Activated naive CD8-positive, alpha-beta T cell treated with anti-CD3 and anti-CD28 coated beads, Interleukin-2, amount 50 U/mL, for 24 hours (primary cell): ENCODE measurements around the gene B3GNT7.
"Not testable (repeated sequence)": the region's sequence is repeated elsewhere in the genome, so short reads cannot be mapped to it uniquely, and the experiment has no call there.

Source experiments
- ATAC-seq: fragments of 150-1000 bp; cut with Tn5 transposase; one replicate; pipeline ENCODE4 v1.10.0; 2021
- DNase-seq: peaks from one replicate; pipeline ENCODE4 v3.0.0; 2021
- H3K27ac Mint-ChIP-seq: one replicate; pipeline ENCODE4 v1.8.0; 2021; ENCODE audit warnings: mild to moderate bottlenecking, mixed read lengths
- H3K27me3 Mint-ChIP-seq: one replicate; pipeline ENCODE4 v1.8.0; 2021; ENCODE audit warnings: mixed read lengths
- H3K36me3 Mint-ChIP-seq: one replicate; pipeline ENCODE4 v1.8.0; 2021; ENCODE audit warnings: low read depth, mixed read lengths
- H3K4me1 Mint-ChIP-seq: one replicate; pipeline ENCODE4 v1.8.0; 2021; ENCODE audit warnings: mixed read lengths
- H3K4me3 Mint-ChIP-seq: one replicate; pipeline ENCODE4 v1.8.0; 2021; ENCODE audit warnings: mild to moderate bottlenecking, moderate library complexity, mixed read lengths
- H3K9me3 Mint-ChIP-seq: one replicate; pipeline ENCODE4 v1.8.0; 2021; ENCODE audit warnings: mixed read lengths

The B3GNT7 gene

GRCh38 chr2:231373786-231374349 is 21.6 kb upstream of the B3GNT7 start:
- no peak overlapping the region for H3K27ac Mint-ChIP-seq
- H3K36me3 Mint-ChIP-seq, result no peaks in the 10 kb centered on the region
- H3K4me3 Mint-ChIP-seq, result no peak overlapping the region
- DNase-seq (no peak), ATAC-seq (no peak)
- no peaks in the 10 kb centered on the region for H3K27me3 Mint-ChIP-seq
- no peaks in the 10 kb centered on the region for H3K9me3 Mint-ChIP-seq
- no peaks in the 10 kb centered on the region for H3K4me1 Mint-ChIP-seq

GRCh38 chr2:231374771-231375170 is 20.7 kb upstream of the B3GNT7 start:
- Mint-ChIP-seq H3K27me3 (no peaks in the 10 kb centered on the region), H3K27ac (no peak overlapping the region), H3K4me1 (no peaks in the 10 kb centered on the region), H3K4me3 (no peak overlapping the region), H3K9me3 (no peaks in the 10 kb centered on the region), H3K36me3 (no peaks in the 10 kb centered on the region)
- ATAC-seq (no peak), DNase-seq (no peak)

GRCh38 chr2:231375994-231376615 is 19.4 kb upstream of the B3GNT7 start:
- not testable (repeated sequence) for H3K4me1 Mint-ChIP-seq, H3K4me3 Mint-ChIP-seq, DNase-seq, ATAC-seq, H3K27me3 Mint-ChIP-seq, H3K36me3 Mint-ChIP-seq, H3K9me3 Mint-ChIP-seq, H3K27ac Mint-ChIP-seq

GRCh38 chr2:231376857-231377256 is 18.7 kb upstream of the B3GNT7 start:
- no peak for DNase-seq
- Mint-ChIP-seq H3K27ac (no peak overlapping the region), H3K27me3 (peaks cover 4% of the 10 kb centered on the region), H3K4me3 (no peak overlapping the region), H3K4me1 (no peaks in the 10 kb centered on the region), H3K9me3 (no peaks in the 10 kb centered on the region), H3K36me3 (no peaks in the 10 kb centered on the region)
- ATAC-seq, result no peak

- H3K27me3 Mint-ChIP-seq, result peaks cover 4% of the 10 kb centered on the region
- no peaks in the 10 kb centered on the region for H3K9me3 Mint-ChIP-seq
- H3K4me3 Mint-ChIP-seq, result no peak overlapping the region
- H3K36me3 Mint-ChIP-seq, result no peaks in the 10 kb centered on the region
- DNase-seq (no peak), ATAC-seq (no peak)
- no peak overlapping the region for H3K27ac Mint-ChIP-seq
- H3K4me1 Mint-ChIP-seq, result no peaks in the 10 kb centered on the region
Measured at GRCh38 chr2:231378026-231378722, 17.3 kb upstream of the B3GNT7 start.

GRCh38 chr2:231379266-231380215 is 16.0 kb upstream of the B3GNT7 start:
- Mint-ChIP-seq H3K27ac (no peak overlapping the region), H3K27me3 (peaks cover 4% of the 10 kb centered on the region), H3K9me3 (no peaks in the 10 kb centered on the region), H3K36me3 (no peaks in the 10 kb centered on the region), H3K4me3 (no peak overlapping the region), H3K4me1 (no peaks in the 10 kb centered on the region)
- DNase-seq (no peak), ATAC-seq (peak; percentile 30)

- ATAC-seq, result no peak
- H3K9me3 Mint-ChIP-seq, result peaks cover 7% of the 10 kb centered on the region
- H3K27me3 Mint-ChIP-seq, result peaks cover 4% of the 10 kb centered on the region
- no peak overlapping the region for H3K4me3 Mint-ChIP-seq
- no peaks in the 10 kb centered on the region for H3K36me3 Mint-ChIP-seq
- DNase-seq, result no peak
- H3K4me1 Mint-ChIP-seq, result no peaks in the 10 kb centered on the region
- no peak overlapping the region for H3K27ac Mint-ChIP-seq
Measured at GRCh38 chr2:231380307-231380706, 15.2 kb upstream of the B3GNT7 start.

GRCh38 chr2:231380991-231381847 is 14.3 kb upstream of the B3GNT7 start:
- ATAC-seq (no peak), DNase-seq (no peak)
- Mint-ChIP-seq H3K27ac (no peak overlapping the region), H3K4me3 (no peak overlapping the region), H3K27me3 (peaks cover 6% of the 10 kb centered on the region), H3K9me3 (peaks cover 12% of the 10 kb centered on the region), H3K4me1 (no peaks in the 10 kb centered on the region), H3K36me3 (no peaks in the 10 kb centered on the region)

GRCh38 chr2:231382116-231382515 is 13.4 kb upstream of the B3GNT7 start:
- ATAC-seq, result no peak
- Mint-ChIP-seq H3K27me3 (peaks cover 6% of the 10 kb centered on the region), H3K9me3 (peaks cover 12% of the 10 kb centered on the region)

GRCh38 chr2:231383416-231384108 is 11.9 kb upstream of the B3GNT7 start:
- no peak overlapping the region for H3K4me3 Mint-ChIP-seq
- no peaks in the 10 kb centered on the region for H3K4me1 Mint-ChIP-seq
- DNase-seq (no peak), ATAC-seq (no peak)
- no peak overlapping the region for H3K27ac Mint-ChIP-seq
- H3K27me3 Mint-ChIP-seq, result peaks cover 6% of the 10 kb centered on the region
- peaks cover 12% of the 10 kb centered on the region for H3K9me3 Mint-ChIP-seq
- no peaks in the 10 kb centered on the region for H3K36me3 Mint-ChIP-seq

More at GRCh38 chr2:231382116-231382515, 13.4 kb upstream of the B3GNT7 start:
- H3K4me1 Mint-ChIP-seq, result no peaks in the 10 kb centered on the region
- H3K27ac Mint-ChIP-seq, result no peak overlapping the region
- no peak for DNase-seq
- no peak overlapping the region for H3K4me3 Mint-ChIP-seq
- no peaks in the 10 kb centered on the region for H3K36me3 Mint-ChIP-seq

- no peaks in the 10 kb centered on the region for H3K4me1 Mint-ChIP-seq
- peaks cover 12% of the 10 kb centered on the region for H3K9me3 Mint-ChIP-seq
- H3K4me3 Mint-ChIP-seq, result no peak overlapping the region
- H3K27me3 Mint-ChIP-seq, result peaks cover 6% of the 10 kb centered on the region
- H3K27ac Mint-ChIP-seq, result no peak overlapping the region
- DNase-seq (no peak), ATAC-seq (no peak)
- no peaks in the 10 kb centered on the region for H3K36me3 Mint-ChIP-seq
Measured at GRCh38 chr2:231384109-231384435, 11.4 kb upstream of the B3GNT7 start.

GRCh38 chr2:231384970-231385369 is 10.5 kb upstream of the B3GNT7 start:
- H3K9me3 Mint-ChIP-seq, result peaks cover 12% of the 10 kb centered on the region
- no peaks in the 10 kb centered on the region for H3K36me3 Mint-ChIP-seq
- ATAC-seq, result no peak
- H3K27me3 Mint-ChIP-seq, result peaks cover 6% of the 10 kb centered on the region
- DNase-seq, result no peak
- H3K27ac Mint-ChIP-seq, result no peak overlapping the region
- no peak overlapping the region for H3K4me3 Mint-ChIP-seq
- H3K4me1 Mint-ChIP-seq, result no peaks in the 10 kb centered on the region

GRCh38 chr2:231385429-231385828 is 10.1 kb upstream of the B3GNT7 start:
- DNase-seq, result no peak
- peaks cover 12% of the 10 kb centered on the region for H3K9me3 Mint-ChIP-seq
- no peak for ATAC-seq
- no peaks in the 10 kb centered on the region for H3K36me3 Mint-ChIP-seq
- no peaks in the 10 kb centered on the region for H3K4me1 Mint-ChIP-seq
- no peak overlapping the region for H3K4me3 Mint-ChIP-seq
- peaks cover 6% of the 10 kb centered on the region for H3K27me3 Mint-ChIP-seq
- no peak overlapping the region for H3K27ac Mint-ChIP-seq
